Measurements from ENCODE around the gene KIAA2012.
A peak's percentile ranks its signal among the peaks of the same experiment; 100 is the strongest.

KIAA2012 gene

DNA sequence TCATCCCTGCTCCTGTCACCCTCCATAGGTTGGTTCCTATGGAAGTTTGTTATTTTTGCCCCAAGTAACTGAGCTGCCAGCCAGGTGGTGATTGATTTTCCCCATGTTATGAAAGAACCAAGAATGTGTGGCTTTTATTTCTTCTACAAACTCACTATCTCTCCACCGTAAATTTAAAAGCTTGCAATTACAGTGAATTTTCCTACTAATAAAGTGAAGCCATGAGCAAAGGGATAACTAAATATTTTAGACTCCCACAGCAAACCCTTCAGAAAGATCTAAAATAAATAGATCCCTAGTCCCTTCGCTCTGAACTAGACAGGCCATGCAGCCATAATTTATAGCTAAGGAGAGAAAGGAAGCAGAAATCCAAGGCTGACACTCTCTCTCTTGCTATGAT lies 6.2 kb upstream of the KIAA2012 start:
- no peak overlapping the region for H3K4me3 ChIP-seq (ENCODE audit: low read length)
- TF ChIP-seq, protein P1, sequence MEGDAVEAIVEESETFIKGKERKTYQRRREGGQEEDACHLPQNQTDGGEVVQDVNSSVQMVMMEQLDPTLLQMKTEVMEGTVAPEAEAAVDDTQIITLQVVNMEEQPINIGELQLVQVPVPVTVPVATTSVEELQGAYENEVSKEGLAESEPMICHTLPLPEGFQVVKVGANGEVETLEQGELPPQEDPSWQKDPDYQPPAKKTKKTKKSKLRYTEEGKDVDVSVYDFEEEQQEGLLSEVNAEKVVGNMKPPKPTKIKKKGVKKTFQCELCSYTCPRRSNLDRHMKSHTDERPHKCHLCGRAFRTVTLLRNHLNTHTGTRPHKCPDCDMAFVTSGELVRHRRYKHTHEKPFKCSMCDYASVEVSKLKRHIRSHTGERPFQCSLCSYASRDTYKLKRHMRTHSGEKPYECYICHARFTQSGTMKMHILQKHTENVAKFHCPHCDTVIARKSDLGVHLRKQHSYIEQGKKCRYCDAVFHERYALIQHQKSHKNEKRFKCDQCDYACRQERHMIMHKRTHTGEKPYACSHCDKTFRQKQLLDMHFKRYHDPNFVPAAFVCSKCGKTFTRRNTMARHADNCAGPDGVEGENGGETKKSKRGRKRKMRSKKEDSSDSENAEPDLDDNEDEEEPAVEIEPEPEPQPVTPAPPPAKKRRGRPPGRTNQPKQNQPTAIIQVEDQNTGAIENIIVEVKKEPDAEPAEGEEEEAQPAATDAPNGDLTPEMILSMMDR (conservative IDR thresholded peaks at IDR 0.05; ENCODE audit: low read length): no peak
- no peak for DNase-seq (ENCODE audit: low read depth)

DNA sequence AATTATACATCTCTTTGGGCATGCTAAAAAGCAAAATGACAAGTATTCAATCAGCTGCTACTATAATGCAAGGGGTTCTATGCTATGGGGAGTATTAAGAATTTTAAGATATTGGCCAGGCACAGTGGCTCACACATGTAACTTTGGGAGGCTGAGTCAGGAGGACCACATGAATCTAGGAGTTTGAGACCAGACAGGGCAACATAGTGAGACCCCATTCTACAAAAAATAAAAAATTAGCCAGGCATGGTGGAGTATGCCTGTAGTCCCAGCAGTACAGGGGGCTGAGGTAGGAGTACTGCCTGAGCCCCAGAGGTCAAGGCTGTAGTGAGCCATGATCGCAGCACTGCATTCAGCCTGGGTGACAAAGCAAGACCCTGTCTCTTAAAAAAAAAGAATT lies 5.5 kb upstream of the KIAA2012 start:
- TF ChIP-seq, protein P1 (conservative IDR thresholded peaks at IDR 0.05; ENCODE audit: low read length): no peak

DNA sequence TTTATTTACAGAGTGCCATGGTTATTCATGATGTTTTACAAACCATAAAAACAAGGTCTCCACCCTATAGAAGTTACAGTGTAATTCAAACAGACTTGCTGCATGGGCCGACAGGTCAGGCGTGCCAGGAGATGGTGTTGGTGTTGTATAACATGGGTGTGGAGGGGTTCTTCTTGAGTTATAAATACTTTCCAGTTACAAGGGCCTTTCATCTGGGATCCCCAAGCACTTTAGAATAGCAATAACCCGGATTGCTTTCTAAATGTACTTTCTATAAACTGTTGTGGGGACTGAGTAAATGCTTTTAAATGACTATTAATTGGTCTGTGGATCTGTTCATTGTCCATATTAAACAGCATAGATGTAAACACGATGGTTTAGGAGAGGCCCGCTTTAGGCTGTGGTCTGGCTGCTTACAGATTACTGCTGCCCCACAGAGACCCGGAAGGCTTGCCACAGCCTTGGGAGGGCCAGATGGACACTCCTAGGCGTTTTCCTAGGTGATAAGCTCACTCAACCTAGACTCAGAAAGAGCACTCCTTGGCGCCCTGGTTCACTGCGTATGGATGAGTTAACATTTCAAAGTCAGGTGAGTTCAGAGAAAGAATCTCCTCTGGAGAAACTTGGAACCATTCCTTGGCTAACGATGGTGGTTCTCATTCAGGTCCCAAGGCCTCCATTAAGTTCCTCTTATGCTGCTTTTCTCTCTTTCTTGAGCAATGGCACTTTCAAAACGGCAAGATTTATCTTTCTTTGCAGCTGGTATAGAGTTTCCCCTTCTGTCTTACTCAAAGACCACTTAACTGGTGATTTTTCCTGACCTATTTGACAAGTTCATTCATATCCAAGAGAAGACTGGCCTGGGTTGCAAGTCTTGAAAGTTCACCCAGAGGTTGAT lies 3.6 kb upstream of the KIAA2012 start:
- TF ChIP-seq, protein P1 (conservative IDR thresholded peaks at IDR 0.05; ENCODE audit: low read length): no peak
- peak; percentile 8 for DNase-seq (ENCODE audit: low read depth)

More for the DNA sequence above, 5.5 kb upstream of the KIAA2012 start:
- no peak for DNase-seq (ENCODE audit: low read depth)
- H3K4me3 ChIP-seq (ENCODE audit: low read length): no peak overlapping the region

DNA sequence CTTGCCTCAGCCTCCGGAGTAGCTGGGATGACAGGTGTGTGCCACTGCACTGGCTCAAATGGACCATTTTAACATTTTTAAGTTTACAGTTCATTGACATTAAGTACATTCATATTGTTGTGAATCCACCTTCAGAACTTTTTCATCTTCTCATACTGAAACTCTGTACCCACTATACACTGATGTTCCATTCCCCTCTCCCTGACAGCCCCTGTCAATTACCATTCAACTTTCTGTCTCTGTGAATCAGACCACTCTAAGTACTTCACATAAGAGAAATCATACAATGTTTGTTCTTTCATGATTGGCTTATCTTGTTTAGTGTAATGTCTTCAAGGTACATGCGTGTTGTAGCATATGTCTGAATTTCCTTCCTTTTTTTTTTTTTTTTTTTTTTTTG lies 1.9 kb upstream of the KIAA2012 start:
- DNase-seq (ENCODE audit: low read depth): no peak
- no peak overlapping the region for H3K4me3 ChIP-seq (ENCODE audit: low read length)
- TF ChIP-seq, protein P1 (conservative IDR thresholded peaks at IDR 0.05; ENCODE audit: low read length): no peak

More for the DNA sequence above, 3.6 kb upstream of the KIAA2012 start:
- H3K4me3 ChIP-seq (ENCODE audit: low read length): no peak overlapping the region

DNA sequence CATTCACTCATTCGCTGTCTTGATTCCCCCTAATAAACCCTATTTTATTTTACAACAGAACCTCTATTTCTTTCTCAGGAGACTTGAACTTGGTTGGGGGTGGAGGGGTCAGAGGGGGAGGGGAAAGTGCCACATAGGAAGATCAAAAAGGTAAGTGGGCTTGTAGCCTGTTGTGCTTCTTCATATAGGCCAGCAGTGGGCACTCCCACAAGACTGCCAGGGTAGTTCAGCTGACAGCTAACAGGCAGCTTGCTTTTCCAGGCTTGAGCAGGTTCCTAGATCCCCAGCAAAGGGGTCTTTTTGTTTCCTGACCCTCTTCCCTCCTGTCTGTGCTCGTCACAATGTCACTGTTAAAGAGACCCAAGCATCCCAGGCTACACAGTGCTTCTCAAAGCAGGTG lies 829 bp upstream of the KIAA2012 start:
- TF ChIP-seq, protein P1 (conservative IDR thresholded peaks at IDR 0.05; ENCODE audit: low read length): no peak; the same call in 1 of the 2 replicates
- no peak for DNase-seq (ENCODE audit: low read depth)
- H3K4me3 ChIP-seq (ENCODE audit: low read length): no peak overlapping the region

DNA sequence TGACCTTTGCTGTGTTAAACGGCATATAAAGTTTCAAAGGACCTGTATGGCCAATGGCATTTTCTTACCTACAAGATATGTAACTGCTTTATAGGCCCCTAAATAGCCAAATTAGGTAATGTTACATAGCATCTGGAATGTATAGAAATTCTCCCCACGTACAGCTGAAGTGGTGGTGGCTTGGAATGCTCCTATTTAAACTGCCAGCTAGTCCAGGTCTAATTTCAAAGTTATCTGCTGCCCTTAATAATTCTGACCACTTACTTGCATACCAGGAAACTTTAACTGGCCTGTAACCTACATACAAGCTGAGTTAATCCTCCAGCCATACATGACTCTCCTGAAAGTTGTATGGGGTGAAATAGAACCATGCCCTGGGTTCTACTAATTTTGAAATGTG lies 1.3 kb downstream of the KIAA2012 start:
- no peak for DNase-seq (ENCODE audit: low read depth)
- TF ChIP-seq, protein P1 (conservative IDR thresholded peaks at IDR 0.05; ENCODE audit: low read length): no peak
- no peak overlapping the region for H3K4me3 ChIP-seq (ENCODE audit: low read length)

DNA sequence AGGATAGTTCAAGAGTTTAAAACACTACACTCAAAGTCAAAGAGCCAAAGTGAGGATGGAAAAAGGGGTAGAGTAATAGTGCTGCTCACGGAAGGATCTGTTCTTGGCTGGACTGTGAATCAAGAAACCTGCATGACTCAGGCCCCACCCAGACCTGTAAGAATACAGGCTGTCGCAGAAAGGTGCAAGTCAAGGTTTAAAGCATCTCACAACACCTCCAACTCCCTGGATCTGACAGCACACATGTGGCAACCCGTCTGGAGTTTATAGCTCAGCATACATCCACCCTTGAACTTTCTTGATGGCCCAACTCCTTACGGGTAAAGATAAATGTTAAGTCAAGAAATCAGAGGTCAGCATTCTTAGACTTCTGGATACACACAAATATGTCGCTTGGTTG lies 6.3 kb downstream of the KIAA2012 start:
- TF ChIP-seq, protein P1 (conservative IDR thresholded peaks at IDR 0.05; ENCODE audit: low read length): no peak
- no peak overlapping the region for H3K4me3 ChIP-seq (ENCODE audit: low read length)
- no peak for DNase-seq (ENCODE audit: low read depth)
